NCI-H146 (cell line): ENCODE measurements around the gene C1QTNF6.

Experiments
- DNase-seq: peaks from one replicate; lab custom pipeline; 2025; lab: John Stamatoyannopoulos, UW

The C1QTNF6 gene

DNA sequence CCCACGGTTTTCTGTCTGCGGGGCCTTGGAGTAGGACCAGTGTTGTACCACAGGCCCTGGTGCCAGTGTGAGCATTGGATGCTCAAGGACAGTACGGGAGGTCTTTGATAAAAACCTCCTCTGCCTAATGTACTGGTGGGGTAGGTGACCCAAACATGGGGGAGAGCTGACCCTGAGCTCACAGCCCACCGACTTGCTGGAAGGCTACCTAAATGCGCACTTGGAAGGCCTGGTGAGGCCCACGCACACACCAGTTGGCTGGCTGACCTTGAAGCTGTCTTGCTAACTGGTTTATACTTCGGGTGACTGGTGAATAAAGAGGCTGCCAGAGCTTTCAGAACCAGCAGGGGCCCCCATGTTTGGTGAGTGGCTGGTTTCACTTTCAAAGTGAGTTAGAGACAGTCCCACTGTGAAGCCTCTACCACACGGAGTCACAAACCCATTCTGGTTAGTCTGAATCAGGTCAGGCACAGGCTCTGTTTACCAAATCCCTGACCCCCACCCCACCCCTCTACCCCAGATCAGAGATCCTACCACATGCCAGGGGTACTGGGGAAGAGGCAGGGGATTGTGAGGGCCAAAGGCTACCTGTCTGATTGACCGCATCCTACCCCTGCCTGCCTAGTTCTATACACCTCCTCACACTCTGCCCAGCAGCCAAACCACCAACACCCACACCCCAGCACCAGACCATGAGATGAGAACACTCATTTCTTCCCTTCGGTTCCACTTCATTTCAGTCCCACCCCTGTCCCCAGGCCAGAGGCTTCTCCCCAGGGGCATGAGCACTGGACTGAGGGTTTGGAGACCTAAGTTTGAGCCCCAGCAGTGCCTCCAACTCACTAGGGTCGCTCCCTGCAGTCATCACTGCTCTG is 25.6 kb downstream of the C1QTNF6 start:
- no peak for DNase-seq

DNA sequence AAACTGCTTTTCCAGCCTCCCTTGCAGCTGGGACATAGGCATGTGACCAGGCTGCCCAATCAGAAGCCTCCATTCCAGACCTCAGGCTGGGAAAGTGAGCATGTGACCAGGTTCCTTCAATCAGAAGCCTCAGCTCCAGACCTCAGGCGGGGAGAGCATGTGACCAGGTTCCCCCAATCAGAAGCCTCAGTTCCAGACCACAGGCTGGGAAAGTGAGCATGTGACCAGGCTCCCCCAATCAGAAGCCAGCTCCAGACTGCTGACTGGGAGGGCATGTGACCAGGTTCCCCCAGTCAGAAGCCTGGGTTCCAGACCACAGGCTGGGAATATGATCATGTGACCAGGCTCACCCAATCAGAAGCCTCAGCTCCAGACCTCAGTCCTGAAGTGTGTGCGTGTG is 26.6 kb downstream of the C1QTNF6 start:
- DNase-seq = no peak

DNA sequence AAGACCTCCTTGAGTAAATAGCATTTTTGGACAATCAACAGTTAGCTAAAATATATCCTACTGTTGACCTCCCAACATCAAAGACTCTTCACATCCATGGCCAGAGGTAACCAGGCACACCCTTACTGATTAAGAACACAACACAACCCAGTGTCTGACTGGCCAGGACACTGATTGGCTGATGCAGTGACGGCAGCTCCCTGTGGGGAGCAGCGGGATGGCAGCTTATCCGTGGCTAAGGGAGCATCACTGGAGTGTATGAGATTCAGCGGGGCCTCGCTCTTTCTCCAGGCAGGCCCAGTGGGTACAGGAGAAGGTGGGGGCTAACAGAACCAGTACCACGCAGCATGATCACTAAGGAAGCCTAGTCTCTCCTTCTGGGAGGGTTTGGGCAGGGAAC is 28.0 kb downstream of the C1QTNF6 start:
- no peak for DNase-seq

DNA sequence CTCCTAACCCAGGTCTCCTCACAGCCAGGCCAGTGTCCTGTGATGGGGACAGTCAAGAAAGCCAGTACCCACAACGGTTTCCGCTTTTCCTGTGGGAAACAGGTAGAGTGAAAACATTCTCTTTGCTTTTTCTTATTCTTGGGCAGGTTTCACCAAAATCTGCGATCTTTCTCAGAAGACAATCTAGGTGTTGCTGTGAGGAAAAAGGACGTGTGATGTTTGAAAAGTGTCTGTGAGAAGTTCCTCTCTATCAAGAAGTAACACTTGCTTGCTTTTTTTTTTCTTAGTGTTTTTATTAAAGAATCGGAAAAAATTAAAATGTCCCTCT is 29.1 kb downstream of the C1QTNF6 start:
- no peak for DNase-seq

DNA sequence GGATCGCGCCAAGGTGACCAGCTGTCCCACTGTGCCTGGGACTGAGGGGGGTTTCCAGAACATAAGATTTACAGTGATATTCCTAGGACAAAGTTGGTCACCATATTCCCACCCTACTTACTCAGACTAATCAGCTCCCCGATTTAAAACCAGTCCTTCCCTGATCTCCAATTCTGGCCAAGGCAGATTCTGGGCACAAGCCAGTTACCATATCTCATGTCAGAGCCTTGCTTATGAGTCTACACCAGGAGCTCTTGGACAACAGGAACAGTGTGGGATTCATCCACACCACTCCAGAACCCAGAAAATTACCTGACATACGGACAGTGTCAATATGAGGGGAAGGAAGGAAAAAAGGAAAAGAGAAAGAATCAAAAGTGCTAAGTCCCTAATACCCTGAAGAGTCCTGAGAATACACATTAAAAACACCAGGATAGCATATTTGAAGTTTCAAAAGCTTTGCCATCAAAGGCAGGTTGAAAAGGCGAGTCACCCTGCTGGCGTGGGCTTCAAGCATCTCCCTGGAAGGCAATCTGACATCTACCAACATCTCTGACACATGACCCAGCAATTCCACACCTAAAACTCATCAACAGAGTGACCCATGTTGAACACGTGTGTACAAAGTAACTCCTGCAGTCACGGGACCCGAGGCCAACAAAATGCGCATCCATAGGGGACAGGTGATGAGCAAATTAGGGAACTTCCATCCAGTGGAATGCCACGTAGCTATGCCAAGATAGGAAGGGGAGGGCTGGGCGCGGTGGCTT is 30.3 kb downstream of the C1QTNF6 start:
- DNase-seq = no peak

DNA sequence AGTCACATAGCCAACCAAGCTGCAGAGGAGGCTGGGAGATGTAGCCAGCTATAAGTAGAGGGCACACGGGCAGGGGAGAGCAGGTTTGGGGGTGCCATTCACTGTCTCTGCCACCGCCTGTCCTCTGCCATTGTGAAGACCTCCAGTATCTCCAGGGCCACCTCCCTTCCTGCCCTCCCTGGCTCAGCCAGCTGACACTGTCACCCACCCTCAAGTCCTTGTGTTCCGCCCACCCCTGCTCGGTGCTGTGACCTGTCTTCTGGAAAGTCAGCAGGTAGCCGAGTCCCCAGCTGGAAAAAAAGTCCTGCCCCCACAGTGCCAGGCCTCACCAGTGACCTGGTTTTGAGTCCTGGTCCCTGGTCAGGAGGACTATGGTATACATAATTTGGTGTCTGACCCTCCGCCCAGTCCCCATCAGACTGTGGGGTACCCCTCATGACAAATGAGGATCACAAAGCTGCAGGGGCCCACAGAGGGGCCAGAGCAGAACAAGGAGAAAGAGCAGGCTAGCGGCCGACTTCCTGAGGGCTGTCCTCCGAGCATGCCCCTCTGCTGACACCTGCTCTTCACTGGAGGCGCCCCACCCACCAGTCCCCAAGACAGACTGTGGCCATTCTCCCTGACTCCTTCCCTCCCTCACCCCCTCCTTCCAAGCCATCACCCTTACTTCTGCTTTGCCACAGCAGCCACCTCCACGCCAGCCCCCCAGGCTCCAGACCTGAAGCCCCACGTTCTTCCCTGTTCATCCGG is 31.2 kb downstream of the C1QTNF6 start:
- DNase-seq = no peak

DNA sequence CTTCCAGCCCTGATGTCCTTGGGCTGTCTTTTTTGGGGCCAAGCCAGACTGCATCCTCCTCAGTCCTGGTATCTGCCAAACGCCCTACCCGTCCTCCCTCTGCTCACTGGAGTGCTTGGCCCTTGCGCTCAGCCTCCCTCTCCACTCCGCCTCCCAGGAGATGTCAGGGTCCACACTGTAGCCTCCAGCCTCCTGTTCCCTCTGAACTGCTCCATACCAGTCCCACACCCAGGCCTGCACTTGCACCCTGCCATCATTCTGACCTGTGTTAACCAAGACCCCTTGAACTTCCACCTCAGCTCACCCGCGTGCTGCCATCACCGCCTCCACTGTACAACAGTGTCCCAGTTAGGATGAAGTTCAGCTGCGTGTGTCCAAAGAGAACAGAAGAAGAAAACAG is 32.1 kb downstream of the C1QTNF6 start:
- DNase-seq = no peak

DNA sequence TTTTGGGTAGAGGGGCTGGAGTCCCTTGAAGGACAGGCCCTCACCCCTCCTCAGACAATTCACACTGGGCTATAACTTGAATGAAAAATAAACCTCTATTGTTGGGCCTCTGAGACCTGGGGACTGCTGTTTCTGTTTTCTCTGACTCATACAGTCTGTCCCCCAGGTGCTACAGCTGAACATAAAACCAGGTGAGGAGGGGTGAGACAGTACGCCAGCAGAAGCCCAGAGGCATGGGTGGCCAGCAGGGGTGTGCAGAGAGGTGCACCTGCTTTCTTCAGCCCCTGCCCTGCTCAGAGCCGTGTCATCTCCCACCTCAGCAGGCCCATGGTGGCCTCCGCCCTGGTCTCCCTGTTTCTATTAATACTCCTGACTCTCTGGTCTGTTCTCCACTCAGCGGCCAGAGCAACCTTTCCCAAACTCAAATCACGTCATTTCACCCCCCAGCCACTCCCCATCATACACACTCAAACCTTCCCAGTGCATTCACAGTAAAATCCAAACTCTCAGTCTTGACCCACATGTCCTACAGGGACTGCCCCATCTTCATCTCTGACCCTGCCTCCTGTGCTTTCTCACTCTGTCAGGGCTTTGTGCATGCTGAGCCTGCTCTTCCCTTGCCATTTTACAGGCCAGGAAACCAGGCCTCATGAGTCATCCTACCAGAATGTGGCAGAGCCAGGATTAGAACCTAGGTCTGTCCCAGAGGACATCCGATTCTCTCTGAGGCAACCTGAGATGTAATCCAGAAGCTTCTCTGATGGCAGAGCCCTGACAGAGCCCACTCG is 32.9 kb downstream of the C1QTNF6 start:
- no peak for DNase-seq

DNA sequence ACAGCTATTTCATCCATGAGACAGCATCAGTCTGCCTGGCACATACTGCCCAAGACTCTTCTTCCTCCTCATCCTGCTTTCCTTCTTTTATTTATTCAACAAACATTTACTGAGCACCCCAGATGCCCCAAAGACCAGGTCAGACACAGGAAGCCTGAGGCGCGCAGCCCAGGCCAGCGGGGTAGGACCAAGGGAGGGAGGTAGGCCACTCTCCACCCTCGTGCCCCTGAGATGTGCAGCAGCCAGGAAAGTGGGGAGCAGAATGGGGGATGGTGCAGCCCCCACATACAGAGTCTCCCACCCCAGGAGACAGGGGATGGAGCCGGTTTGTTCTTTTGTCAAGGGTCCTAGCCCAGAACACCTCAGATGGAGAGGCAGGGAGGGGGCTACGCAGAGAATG is 34.1 kb downstream of the C1QTNF6 start:
- DNase-seq = no peak

DNA sequence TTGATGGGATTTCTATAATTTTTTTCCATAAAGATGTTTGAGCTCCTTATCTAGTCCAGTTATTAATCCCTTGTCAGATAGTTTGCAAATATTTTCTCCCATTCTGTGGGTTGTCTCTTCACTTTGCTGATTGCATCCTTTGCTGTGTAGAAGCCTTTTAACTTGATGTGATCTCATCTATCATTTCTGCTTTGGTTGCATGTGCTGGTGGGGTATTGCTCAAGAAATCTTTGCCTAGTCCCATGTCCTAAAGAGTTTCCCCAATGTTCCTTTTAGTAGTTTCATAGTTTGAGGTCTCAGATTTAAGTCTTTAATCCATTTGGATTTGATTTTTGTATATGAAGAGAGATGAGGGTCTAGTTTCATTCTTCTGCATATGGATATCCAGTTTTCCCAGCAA is 36.6 kb downstream of the C1QTNF6 start:
- no peak for DNase-seq

DNA sequence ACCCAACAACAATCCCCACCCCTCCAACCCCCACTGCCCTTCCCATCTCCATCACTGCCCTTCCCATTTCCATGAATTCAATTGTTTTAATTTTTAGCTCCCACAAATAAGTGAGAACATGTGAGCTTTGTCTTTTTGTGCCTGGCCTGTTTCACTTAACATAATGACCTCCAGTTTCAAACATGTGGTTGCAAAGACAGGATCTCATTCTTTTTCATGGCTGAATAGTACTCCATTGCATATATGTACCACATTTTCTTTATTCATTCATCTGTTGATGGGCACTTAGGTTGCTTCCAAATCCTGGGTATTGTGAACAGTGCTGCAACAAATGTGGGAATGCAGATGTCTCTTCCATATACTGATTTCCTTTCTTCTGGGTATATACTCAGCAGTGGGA is 37.3 kb downstream of the C1QTNF6 start:
- DNase-seq = no peak

DNA sequence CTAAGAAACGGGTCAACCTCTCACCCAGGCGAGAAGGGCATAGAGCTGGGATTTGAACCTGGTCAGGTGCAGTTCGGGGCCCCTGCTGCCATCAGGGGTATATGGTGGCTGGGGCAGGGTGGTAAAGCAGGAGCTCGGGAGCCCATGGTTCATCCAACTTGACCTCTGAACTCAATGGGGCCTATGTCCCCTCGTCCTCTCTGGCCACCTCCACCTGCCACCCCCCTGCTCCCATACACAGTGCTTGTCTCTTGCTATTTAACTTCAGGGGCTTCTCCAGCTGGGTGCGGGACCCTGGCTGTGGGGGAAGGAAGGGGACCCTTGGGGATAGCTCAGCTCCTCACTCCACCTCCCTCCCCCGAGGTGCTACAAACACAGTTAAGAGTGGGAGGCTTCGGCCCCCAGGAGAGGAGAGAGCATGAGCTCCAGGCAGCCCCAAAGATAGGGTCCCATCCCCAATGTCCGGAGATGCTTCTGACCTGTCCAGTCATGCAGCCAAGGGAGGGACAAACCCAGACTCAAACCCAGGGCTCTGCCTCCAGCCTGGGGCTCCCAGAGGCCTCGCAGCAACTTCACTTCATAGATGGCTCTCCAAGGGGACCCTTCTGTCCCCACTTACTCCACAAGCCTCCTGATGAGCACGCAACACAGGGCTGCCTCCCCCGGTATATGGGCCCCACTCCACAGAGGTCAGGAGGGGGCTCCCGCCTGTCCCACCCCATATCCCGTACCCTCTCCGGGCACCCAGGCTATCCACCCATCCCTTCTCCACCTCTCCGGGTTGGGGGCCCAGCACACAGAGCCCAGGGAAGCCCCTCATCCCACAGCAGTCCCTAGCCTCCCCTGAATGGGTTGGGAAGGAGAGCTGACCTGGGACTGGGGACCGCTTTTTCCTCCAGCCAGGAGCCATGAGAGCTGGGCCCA is 39.0 kb downstream of the C1QTNF6 start:
- no peak for DNase-seq

DNA sequence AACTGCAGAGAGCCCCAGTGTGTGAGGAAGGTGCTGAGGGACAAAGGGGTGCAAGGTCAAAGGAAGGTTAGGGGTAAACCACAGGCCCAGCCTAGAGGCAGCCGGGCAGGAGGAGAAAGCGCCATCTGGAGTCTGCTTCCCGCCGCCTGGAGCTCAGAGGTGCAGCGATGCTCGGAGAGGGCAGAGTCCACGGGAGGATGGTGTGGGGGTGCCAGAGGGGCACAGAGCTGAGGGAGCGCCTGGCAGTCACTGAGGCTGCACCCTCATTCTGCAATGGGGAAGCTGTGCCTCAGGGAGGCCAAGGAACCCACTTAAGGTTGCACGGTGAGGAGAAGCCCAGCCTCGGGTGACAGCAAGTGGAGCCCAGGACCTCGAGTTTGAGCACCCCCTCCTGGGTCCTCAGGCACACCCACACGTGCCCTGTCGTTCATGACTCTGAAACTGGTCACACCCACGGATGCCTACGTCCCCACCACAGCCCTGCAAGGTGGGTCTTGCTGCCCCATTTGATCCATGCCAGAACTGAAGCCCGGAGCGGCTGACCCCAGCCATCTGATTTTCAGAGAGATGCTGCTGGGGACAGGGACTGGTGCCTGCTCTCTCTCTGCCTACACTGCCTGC is 39.9 kb downstream of the C1QTNF6 start:
- DNase-seq = no peak

DNA sequence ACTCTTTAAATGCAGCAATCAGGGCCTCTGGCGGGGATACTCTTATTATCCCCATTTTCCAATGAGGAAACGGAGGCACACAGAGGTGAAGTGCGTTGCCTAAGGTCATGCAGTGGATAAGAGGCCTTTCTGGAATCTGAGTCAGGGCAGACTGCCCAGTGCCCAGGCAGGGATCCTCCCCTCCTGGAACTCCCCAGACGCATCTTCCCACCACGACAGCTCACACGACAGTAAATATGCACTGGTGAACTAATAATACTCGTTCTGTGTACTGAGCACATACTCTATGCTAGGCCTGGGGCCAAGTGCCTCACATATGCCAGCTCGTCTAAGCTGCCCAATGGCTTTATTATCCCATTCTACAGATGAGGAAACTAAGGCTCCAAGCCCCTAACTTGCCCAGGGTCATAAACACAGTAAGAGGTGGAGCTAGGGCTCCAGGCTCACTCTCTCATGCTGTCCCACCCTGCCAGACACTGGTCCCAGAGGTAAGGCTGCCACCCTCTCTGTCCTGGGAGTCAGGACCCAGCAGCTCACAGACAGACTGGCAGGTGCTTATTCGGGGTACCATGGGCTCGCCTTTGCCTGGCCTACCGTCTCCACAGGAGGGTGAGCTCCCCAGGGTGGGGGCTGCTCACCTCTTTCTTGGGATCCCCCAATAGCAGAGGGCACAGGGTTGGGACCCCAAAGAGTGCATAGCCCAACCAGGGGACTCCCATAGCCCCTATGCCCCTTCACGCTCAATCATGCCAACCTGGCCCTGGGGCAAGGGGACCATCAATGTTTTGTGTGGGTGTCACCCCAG is 40.7 kb downstream of the C1QTNF6 start:
- DNase-seq = no peak

DNA sequence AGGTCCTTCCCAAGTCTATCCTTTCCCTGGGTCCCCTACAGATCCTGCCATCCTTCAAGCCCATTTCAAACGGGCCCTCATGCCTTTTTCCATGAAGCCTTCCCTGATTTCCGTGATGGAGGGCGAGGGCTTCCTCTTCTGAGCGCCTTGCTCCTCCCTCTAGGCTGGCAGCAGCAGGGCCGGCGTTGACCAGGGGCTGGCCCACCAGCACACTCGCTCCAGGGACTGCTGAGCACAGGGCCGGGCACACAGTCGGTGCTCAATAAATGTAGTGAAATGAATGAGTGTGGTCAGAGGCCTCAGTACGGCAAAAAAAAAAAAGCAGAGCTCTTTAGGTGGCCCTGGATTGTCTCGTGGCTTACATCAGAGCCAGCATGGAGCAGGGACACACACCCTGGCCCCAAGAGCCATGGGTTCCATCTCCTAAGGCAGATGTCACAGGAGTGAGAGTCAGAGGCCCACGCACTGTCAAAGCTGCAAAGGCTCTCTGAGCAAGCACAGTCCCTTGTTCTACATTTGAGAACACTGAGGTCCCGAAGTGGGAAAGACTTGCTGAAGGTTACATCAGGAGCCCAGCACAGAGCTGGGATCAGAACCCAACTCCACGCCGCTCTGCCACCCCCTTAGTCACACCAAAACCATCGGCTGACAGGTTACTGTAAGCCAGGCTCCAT is 41.4 kb downstream of the C1QTNF6 start:
- DNase-seq = no peak

DNA sequence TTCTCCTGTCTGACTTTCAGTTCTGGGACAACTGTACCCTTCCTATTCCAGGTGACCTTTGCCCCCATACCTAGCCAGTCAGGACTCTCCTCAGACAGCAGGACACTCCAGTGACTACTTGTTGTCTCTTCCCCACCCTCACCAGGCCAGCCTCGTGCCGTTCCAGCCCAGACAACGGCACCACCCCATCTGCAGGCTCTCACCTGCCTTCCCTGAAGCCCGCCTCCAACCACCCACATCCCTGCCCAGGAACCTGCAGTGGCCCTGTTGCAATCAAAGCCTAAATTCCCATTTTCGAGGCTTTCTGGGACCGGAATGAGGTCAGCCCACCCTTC is 42.0 kb downstream of the C1QTNF6 start:
- no peak for DNase-seq

DNA sequence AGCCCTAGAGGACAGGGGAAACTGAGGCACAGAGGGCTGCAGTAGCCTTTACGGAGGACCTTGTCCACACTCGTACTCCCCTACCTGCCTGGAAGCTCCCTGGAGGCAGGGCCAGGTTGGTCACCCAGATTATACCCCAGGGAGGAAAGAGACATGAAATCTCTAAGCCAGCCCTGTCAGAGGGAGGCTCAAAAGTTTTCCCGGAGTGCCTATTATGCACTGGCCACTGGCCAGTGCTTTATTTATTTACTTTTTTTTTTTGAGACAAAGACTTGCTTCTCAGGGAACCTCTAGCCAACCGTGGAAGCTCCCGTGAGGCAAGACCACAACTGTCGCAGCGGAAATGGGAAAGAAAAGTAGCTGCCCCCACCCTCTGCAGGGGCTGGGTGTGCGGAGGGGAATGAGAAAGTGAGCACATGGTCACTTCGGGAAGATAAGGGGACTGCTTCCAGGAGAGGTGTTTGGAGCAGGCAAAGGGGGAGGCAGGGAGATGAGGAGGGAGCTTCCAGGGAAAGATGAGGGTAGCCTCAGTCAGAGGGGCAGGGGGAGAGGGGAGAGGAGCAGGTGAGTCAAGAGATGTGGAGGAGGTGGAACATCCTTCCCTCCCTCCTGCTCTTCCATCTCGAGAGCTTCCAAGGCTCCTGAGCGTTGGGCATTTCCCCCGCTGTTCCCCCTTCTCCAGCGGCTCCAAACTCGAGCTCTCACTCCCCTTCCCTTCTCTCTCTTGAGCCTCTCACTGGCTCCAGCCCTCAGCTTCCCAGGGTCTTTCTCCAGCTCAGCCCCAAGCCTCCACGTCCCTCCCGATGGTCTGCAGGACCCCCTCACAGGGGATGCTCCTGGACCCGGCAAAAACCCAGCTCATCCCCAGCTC is 42.6 kb downstream of the C1QTNF6 start:
- DNase-seq = no peak

DNA sequence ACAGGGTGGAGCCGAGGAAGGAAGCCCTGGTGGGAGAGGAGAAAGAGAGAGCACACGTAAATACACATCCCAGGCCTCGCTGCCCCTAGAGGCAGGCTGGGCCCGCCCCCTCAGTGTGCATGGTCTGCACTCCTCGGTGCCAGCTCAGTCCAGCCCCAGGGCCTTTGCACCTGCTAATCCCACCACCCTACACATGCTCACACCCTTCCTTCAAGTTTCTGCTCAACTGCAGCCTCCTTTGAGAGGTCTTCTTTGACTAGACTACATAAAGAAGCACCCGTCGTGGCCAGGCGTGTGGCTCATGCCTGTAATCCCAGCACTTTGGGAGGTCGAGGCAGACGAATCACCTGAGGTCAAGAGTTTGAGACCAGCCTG is 43.9 kb downstream of the C1QTNF6 start:
- DNase-seq = no peak
